Measurements from ENCODE around the gene CAPN10.
A peak's percentile ranks its signal among the peaks of the same experiment; 100 is the strongest.
"Not testable (repeated sequence)": the region's sequence is repeated elsewhere in the genome, so short reads cannot be mapped to it uniquely, and the experiment has no call there.

CAPN10 gene

GRCh38 chr2:240561325-240561971 is 25.1 kb upstream of the CAPN10 start:
- DNase-seq (ENCODE audit: extremely low spot score, insufficient read length, low read depth): no peak
- peak; percentile 52 for FAIRE-seq

GRCh38 chr2:240563231-240563630 is 23.3 kb upstream of the CAPN10 start:
- FAIRE-seq: not testable (repeated sequence)

GRCh38 chr2:240563951-240564560 is 22.5 kb upstream of the CAPN10 start:
- DNase-seq (ENCODE audit: extremely low spot score, insufficient read length, low read depth) (no peak), FAIRE-seq (no peak)

More at GRCh38 chr2:240563231-240563630, 23.3 kb upstream of the CAPN10 start:
- not testable (repeated sequence) for DNase-seq (ENCODE audit: extremely low spot score, insufficient read length, low read depth)

- FAIRE-seq (no peak), DNase-seq (ENCODE audit: extremely low spot score, insufficient read length, low read depth) (no peak)
Measured at GRCh38 chr2:240564561-240565332, 21.8 kb upstream of the CAPN10 start.

- DNase-seq (ENCODE audit: extremely low spot score, insufficient read length, low read depth): no peak
Measured at GRCh38 chr2:240565333-240566202, 21.0 kb upstream of the CAPN10 start.

GRCh38 chr2:240566203-240567136 is 20.1 kb upstream of the CAPN10 start:
- peak; percentile 64 for DNase-seq (ENCODE audit: extremely low spot score, insufficient read length, low read depth)

More at GRCh38 chr2:240565333-240566202, 21.0 kb upstream of the CAPN10 start:
- FAIRE-seq: peak; percentile 95

GRCh38 chr2:240567137-240567871 is 19.2 kb upstream of the CAPN10 start:
- FAIRE-seq (no peak), DNase-seq (ENCODE audit: extremely low spot score, insufficient read length, low read depth) (no peak)

More at GRCh38 chr2:240566203-240567136, 20.1 kb upstream of the CAPN10 start:
- FAIRE-seq: peak; percentile 81

GRCh38 chr2:240567872-240568677 is 18.5 kb upstream of the CAPN10 start, which contains the start of gene RNPEPL1:
Gene RNPEPL1, plus strand, starts transcription at chr2:240568484. Its CDS starts 103 bp downstream, at chr2:240568587.
- DNase-seq (ENCODE audit: extremely low spot score, insufficient read length, low read depth) (no peak), FAIRE-seq (peak; percentile 21)

GRCh38 chr2:240568678-240569522 is 17.6 kb upstream of the CAPN10 start:
- DNase-seq (ENCODE audit: extremely low spot score, insufficient read length, low read depth) (no peak), FAIRE-seq (peak; percentile 62)

- DNase-seq (ENCODE audit: extremely low spot score, insufficient read length, low read depth) (no peak), FAIRE-seq (peak; percentile 26)
Measured at GRCh38 chr2:240569523-240569997, 17.0 kb upstream of the CAPN10 start.

- FAIRE-seq (no peak), DNase-seq (ENCODE audit: extremely low spot score, insufficient read length, low read depth) (no peak)
Measured at GRCh38 chr2:240569998-240570530, 16.5 kb upstream of the CAPN10 start.

GRCh38 chr2:240570531-240571313 is 15.8 kb upstream of the CAPN10 start:
- FAIRE-seq (no peak), DNase-seq (ENCODE audit: extremely low spot score, insufficient read length, low read depth) (no peak)

- DNase-seq (ENCODE audit: extremely low spot score, insufficient read length, low read depth) (no peak), FAIRE-seq (no peak)
Measured at GRCh38 chr2:240571314-240571973, 15.1 kb upstream of the CAPN10 start.

GRCh38 chr2:240572141-240573031 is 14.1 kb upstream of the CAPN10 start:
- no peak for DNase-seq (ENCODE audit: extremely low spot score, insufficient read length, low read depth)
- FAIRE-seq: no peak
